OCI-LY1 (cell line): ENCODE results near the gene GAS1.

Source experiments
- CTCF ChIP-seq: fragments of 200-600 bp; sonication (generic), shearing (Covaris generic); IDR thresholded peaks from 2 replicates; pipeline ENCODE4 v1.5.1; 2017; ENCODE audit warnings: mild to moderate bottlenecking, antibody characterized with exemption, low read length, moderate library complexity, mixed read lengths
- EZH2 ChIP-seq: fragments of 200-600 bp; sonication (generic), shearing (Covaris generic); IDR thresholded peaks from 2 replicates; pipeline ENCODE4 v1.8.0; 2017; ENCODE audit warnings: borderline replicate concordance, mixed run types, mild to moderate bottlenecking, antibody characterized with exemption, low read length, moderate library complexity, mixed read lengths

GRCh38 chr9:86960938-86961337, 13.6 kb upstream of the GAS1 start:
- no peak for TF ChIP-seq CTCF
- TF ChIP-seq EZH2: no peak
